HT1080 (cell line): ENCODE results near the gene NQO1. TPM values are rescaled to one million over a fixed set of nuclear protein-coding genes. Genes with fewer than 3 reads are reported as not detected.
A peak's percentile ranks its signal among the peaks of the same experiment; 100 is the strongest.
"Not testable (repeated sequence)": the region's sequence is repeated elsewhere in the genome, so short reads cannot be mapped to it uniquely, and the experiment has no call there.

ENCODE experiments used
- DNase-seq: peaks from one replicate; pipeline ENCODE4 v3.0.0-alpha.2; 2015; ENCODE audit warnings: low read depth
- polyA plus RNA-seq, 2 experiments: library from polyadenylated mRNA; depleted of rRNA; stranded (reverse); fragments of >200 nt; gene quantifications; 2 replicates each; pipeline ENCODE4 v1.2.3, GENCODE V29; 2015
- total RNA-seq: library from RNA; depleted of rRNA; stranded (reverse); fragments of >200 nt; shearing (Covaris generic); gene quantifications from 2 replicates; pipeline ENCODE4 v1.2.3, GENCODE V29; 2014; rRNA removed

The NQO1 gene
- total RNA-seq, result 229 and 270 TPM in 2 replicates
- 130 and 153 TPM in 2 replicates for polyA plus RNA-seq (2015; cell fraction: cytosol; rRNA removed)
- polyA plus RNA-seq (2015; cell fraction: nucleus; rRNA removed), result 117 and 120 TPM in 2 replicates

DNA sequence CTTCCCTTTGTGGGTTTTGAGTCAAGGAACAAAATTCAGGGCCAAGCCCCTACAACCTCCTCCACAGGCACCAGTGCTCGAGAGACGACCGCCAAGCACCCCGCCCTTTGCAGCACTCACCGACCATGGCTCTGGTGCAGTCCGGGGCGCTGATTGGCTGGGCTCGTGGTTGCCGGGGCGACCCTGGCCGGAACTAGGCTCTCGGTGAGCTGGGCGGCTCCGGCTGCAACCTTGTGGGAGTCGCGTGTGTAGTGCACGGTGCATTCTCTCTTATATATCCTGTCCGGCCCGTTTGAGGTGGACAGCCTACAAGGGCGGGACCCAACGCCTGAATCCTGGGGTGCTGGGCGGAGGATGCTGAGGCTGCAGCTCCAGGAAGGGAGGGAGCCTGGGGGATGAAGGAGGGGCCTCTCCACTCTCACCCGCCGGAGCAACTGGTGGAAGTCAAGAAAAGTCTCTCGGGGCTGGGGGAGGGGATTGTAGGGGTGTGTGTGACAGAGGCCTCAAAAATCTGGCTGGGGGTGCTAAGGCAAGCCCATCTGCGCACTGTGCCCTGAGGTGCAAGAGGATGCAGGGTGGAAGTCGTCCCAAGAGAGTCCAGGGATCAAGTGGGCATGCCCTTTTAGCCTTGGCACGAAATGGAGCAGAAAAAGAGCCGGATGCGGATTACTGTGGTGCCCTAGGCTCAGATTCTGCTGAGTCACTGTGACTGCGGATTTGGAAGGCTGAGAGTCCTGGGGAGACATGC is at the start of gene NQO1:
NQO1 (minus strand) TSS at position 248 of the 748 bp plus-strand sequence; CDS start at position 127, 121 bp downstream.
- DNase-seq, result peak; percentile 99

- DNase-seq, result no peak
Measured at GRCh38 chr16:69775563-69775962, 49.2 kb upstream of the NQO1 start.

DNA sequence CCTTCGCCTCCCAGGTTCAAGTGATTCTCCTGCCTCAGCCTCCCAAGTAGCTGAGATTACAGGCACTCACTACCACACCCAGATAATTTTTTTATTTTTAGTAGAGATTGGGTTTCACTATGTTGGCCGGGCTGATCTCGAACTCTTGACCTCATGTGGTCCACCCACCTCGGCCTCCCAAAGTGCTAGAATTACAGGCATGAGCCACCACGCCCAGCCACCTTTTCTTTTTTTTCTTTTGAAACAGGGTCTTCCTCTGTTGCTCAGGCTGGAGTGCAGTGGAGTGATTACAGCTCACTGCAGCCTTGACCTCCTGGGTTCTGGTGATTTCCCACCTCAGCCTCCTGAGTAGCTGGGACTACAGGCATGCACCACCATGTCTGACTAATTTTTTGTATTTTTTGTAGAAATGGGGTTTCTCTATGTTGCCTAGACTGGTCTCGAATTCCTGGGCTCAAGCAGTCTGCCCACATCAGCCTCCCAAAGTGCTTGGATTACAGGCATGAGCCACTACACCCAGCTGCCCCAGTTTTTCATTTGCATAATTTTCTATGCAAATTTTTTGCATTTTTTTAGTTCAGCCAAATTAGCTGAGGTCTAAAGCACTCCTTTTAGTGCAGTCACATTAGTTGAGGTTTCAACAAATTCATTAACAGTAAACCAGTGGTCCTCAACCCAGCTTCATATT is 47.0 kb upstream of the NQO1 start:
- DNase-seq, result no peak

- no peak for DNase-seq
Measured at GRCh38 chr16:69771651-69771967, 45.2 kb upstream of the NQO1 start.

DNA sequence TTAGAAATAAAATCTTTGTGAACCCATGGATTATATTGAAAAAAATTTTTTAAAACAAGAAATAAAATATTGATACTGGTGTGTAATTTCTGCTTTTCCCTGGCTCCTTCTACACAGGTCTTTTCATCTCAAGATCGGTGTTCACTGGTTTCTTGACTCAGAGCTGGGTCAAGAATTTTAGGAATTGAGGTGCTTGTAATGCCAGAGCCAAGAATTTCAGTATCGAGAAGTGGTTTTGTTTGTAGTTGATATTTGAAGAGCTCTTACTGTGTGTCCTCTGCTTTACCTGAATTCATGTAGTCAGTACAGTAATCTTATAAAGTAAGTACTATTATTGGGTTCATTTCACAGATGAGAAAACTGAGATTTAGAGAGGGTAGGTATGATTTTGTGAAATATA is 43.0 kb upstream of the NQO1 start:
- no peak for DNase-seq

- DNase-seq, result no peak
Measured at GRCh38 chr16:69768666-69769065, 42.3 kb upstream of the NQO1 start.

- no peak for DNase-seq
Measured at GRCh38 chr16:69767459-69768229, 41.3 kb upstream of the NQO1 start.

GRCh38 chr16:69763599-69763942 is 37.2 kb upstream of the NQO1 start:
- DNase-seq, result no peak

- DNase-seq, result no peak
Measured at GRCh38 chr16:69762814-69763598, 36.6 kb upstream of the NQO1 start.

GRCh38 chr16:69761983-69762813 is 35.8 kb upstream of the NQO1 start, which contains the start of gene WWP2:
TSS of gene WWP2 (plus strand) at chr16:69762332. CDS start at chr16:69787011, 24,679 bp downstream.
- peak; percentile 64 for DNase-seq

DNA sequence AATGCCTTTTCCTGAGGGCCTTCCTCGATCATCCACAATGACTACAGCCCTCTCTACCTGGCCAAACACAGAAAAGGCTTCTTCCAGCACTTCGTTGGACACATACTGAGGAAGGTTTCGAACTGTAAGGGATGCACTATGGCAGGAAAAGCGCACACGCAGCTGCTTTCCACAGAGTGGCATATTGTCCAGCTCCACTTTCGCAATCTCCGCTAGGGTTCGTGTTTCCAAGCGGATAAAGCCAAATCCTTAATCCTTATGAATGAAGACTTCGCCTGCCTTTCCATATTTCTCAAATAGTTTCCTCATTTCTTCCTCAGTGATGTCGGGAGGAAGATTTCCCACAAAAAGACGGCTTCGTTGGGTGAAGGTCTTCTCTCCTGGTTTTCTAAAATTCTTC is 31.0 kb upstream of the NQO1 start:
- DNase-seq, result not testable (repeated sequence)

- no peak for DNase-seq
Measured at GRCh38 chr16:69756705-69757104, 30.3 kb upstream of the NQO1 start.

GRCh38 chr16:69754469-69755310 is 28.3 kb upstream of the NQO1 start, which contains the start of gene NOB1:
TSS of gene NOB1 (minus strand) at chr16:69754926. CDS start at chr16:69754910, 16 bp downstream.
- DNase-seq, result peak; percentile 94

- DNase-seq, result no peak
Measured at GRCh38 chr16:69754143-69754468, 27.7 kb upstream of the NQO1 start.

DNA sequence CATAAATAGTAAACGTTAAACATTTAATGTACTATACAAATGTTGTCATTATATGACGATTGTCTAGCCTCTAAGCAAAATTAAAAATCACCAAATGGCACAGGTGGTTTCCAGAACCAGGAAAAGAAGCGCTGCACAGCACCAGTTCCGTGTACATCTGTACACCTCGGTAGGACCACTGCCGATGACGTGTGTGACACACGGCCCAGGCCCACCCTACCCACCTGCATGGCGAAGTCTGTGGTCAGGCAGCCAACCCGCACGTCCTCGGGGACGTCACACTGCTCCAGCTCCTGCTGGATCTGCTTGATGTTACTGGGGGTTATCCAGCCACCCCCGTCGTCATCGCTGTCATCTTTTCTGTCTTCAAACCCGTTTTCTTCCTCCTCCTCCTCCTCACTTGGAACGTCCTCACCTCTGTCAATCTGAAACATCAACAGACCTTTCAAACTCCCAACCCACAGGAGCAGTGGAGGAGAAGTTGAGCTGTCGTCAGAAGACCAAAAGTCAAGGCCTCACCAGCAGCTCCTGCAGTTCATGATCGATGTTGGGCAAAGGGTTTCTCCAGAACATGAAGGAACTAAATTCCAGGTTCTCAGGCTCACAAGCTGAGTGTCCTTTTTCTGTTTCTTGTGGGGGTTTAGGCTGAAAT is 22.5 kb upstream of the NQO1 start:
- no peak for DNase-seq

- no peak for DNase-seq
Measured at GRCh38 chr16:69747115-69747514, 20.8 kb upstream of the NQO1 start.

GRCh38 chr16:69745959-69746358 is 19.6 kb upstream of the NQO1 start:
- DNase-seq, result no peak

- no peak for DNase-seq
Measured at GRCh38 chr16:69745232-69745612, 18.9 kb upstream of the NQO1 start.
